Measurements from ENCODE around the gene ZNF610.
A peak's percentile ranks its signal among the peaks of the same experiment; 100 is the strongest.

The ZNF610 gene

GRCh38 chr19:52410276-52410675 is 74.2 kb downstream of the ZNF610 start:
- Histone ChIP-seq H3K4me1 (ENCODE audit: control insufficient read depth, insufficient read depth, low read length) (no peaks in the 10 kb centered on the region), H3K9ac (ENCODE audit: low read length) (no peak overlapping the region), H3K9me3 (ENCODE audit: control insufficient read depth, low read length) (peaks cover 76% of the 10 kb centered on the region), H3K27me3 (replicated peaks; ENCODE audit: control insufficient read depth, insufficient read depth, low read length) (no peaks in the 10 kb centered on the region), H3K36me3 (ENCODE audit: control insufficient read depth, insufficient read depth, low read length, severe bottlenecking) (peaks cover 100% of the 10 kb centered on the region), H3K4me3 (ENCODE audit: low read length) (no peak overlapping the region)
- no peak for DNase-seq (ENCODE audit: low read depth)

- H3K9me3 ChIP-seq (ENCODE audit: control insufficient read depth, low read length) = peaks cover 89% of the 10 kb centered on the region
- peaks cover 52% of the 10 kb centered on the region for H3K36me3 ChIP-seq (ENCODE audit: control insufficient read depth, insufficient read depth, low read length, severe bottlenecking)
These were observed 79.7 kb downstream of the ZNF610 start for GRCh38 chr19:52415711-52416110.

More at GRCh38 chr19:52415711-52416110, 79.7 kb downstream of the ZNF610 start:
- H3K27me3 ChIP-seq (replicated peaks; ENCODE audit: control insufficient read depth, insufficient read depth, low read length) = no peaks in the 10 kb centered on the region
- DNase-seq (ENCODE audit: low read depth) = no peak
- H3K4me3 ChIP-seq (ENCODE audit: low read length) = peak overlapping the region; percentile 59
- no peaks in the 10 kb centered on the region for H3K4me1 ChIP-seq (ENCODE audit: control insufficient read depth, insufficient read depth, low read length)
- H3K9ac ChIP-seq (ENCODE audit: low read length) = no peak overlapping the region

Measured in adipocyte (in vitro differentiated cells).